HepG2 (cell line): Measurements from ENCODE around the gene FOSB. TPM values are rescaled to one million over a fixed set of nuclear protein-coding genes. Genes with fewer than 3 reads are reported as not detected.
A peak's percentile ranks its signal among the peaks of the same experiment; 100 is the strongest.

Experiments used
- ARNTL ChIP-seq: sonication (generic); formaldehyde crosslinking; IDR thresholded peaks from 2 replicates; pipeline ENCODE4 v1.4.0; 2020; ENCODE audit warnings: mild to moderate bottlenecking, missing genetic modification reagents
- CSRNP1 ChIP-seq: sonication (generic); formaldehyde crosslinking; IDR thresholded peaks from 2 replicates; pipeline ENCODE4 v1.8.1; 2023; ENCODE audit warnings: mild to moderate bottlenecking, missing genetic modification reagents
- LCORL ChIP-seq, 2 experiments: fragments of 450-650 bp in 1 of 2; sonication (generic) in 1 of 2; formaldehyde crosslinking in 1 of 2; IDR thresholded peaks; 2 replicates each; pipeline versions ENCODE4 v1.5.0 to v1.6.1; 2017 to 2020; ENCODE audit warnings: antibody characterized with exemption in 1 of 2, missing genetic modification reagents in 1 of 2
- LRRFIP1 ChIP-seq: sonication (generic); formaldehyde crosslinking; conservative IDR thresholded peaks from 2 replicates; pipeline ENCODE4 v1.4.0; 2020; ENCODE audit warnings: missing genetic modification reagents
- MTA1 ChIP-seq: sonication (generic); formaldehyde crosslinking; IDR thresholded peaks from 2 replicates; pipeline ENCODE4 v1.4.0; 2020; ENCODE audit warnings: missing genetic modification reagents, mild to moderate bottlenecking, borderline replicate concordance
- PAX8 ChIP-seq: sonication (generic); formaldehyde crosslinking; IDR thresholded peaks from 2 replicates; pipeline ENCODE4 v1.8.0; 2022; ENCODE audit warnings: mild to moderate bottlenecking, missing genetic modification reagents, borderline replicate concordance
- PBX2 ChIP-seq: IDR thresholded peaks from 2 replicates; pipeline ENCODE4 v1.6.1; 2016; ENCODE audit warnings: control low read depth
- RBM39 ChIP-seq: fragments of 200-400 bp; formaldehyde crosslinking; IDR thresholded peaks from one replicate; pipeline ENCODE4 v1.6.1; 2018; ENCODE audit warnings: antibody characterized with exemption, mild to moderate bottlenecking, low read depth, low read length; ENCODE audit not compliant: poor library complexity, severe bottlenecking
- SMAD9 ChIP-seq: sonication (generic); formaldehyde crosslinking; IDR thresholded peaks from 2 replicates; pipeline ENCODE4 v1.5.1; 2020; ENCODE audit warnings: mild to moderate bottlenecking, missing genetic modification reagents
- SMARCC2 ChIP-seq: fragments of 450-650 bp; IDR thresholded peaks from 2 replicates; pipeline ENCODE4 v1.6.1; 2017; ENCODE audit warnings: antibody characterized with exemption, mild to moderate bottlenecking
- TCF12 ChIP-seq, 2 experiments: fragments of 450-650 bp in 1 of 2; sonication (generic) in 1 of 2; formaldehyde crosslinking in 1 of 2; IDR thresholded peaks; 2 replicates each; pipeline versions ENCODE4 v1.6.1 to v1.8.0; 2017 to 2022; ENCODE audit warnings: antibody characterized with exemption in 1 of 2, mild to moderate bottlenecking in 1 of 2, missing genetic modification reagents in 1 of 2, moderate library complexity in 1 of 2
- ZBTB14 ChIP-seq: sonication (generic); formaldehyde crosslinking; IDR thresholded peaks from 2 replicates; pipeline ENCODE4 v1.4.0; 2020; ENCODE audit warnings: missing genetic modification reagents
- ZMYM3 ChIP-seq: sonication (generic); formaldehyde crosslinking; IDR thresholded peaks from 2 replicates; pipeline ENCODE4 v1.5.1; 2020; ENCODE audit warnings: mild to moderate bottlenecking, missing genetic modification reagents
- ZNF441 ChIP-seq: sonication (generic); formaldehyde crosslinking; IDR thresholded peaks from 2 replicates; pipeline ENCODE4 v1.7.0; 2021; ENCODE audit warnings: missing genetic modification reagents, borderline replicate concordance
- ZNF619 ChIP-seq: sonication (generic); formaldehyde crosslinking; IDR thresholded peaks from 2 replicates; pipeline ENCODE4 v1.4.0; 2020; ENCODE audit warnings: mild to moderate bottlenecking, missing genetic modification reagents
- ZNF713 ChIP-seq: sonication (generic); formaldehyde crosslinking; IDR thresholded peaks from 2 replicates; pipeline ENCODE4 v1.4.0; 2020; ENCODE audit warnings: mild to moderate bottlenecking, missing genetic modification reagents
- ZNF776 ChIP-seq: sonication (generic); formaldehyde crosslinking; IDR thresholded peaks from 2 replicates; pipeline ENCODE4 v1.4.0; 2020; ENCODE audit warnings: mild to moderate bottlenecking, missing genetic modification reagents
- ZNF790 ChIP-seq: sonication (generic); formaldehyde crosslinking; IDR thresholded peaks from 2 replicates; pipeline ENCODE4 v1.8.0; 2022; ENCODE audit warnings: missing genetic modification reagents, mild to moderate bottlenecking, borderline replicate concordance
- ZNF816 ChIP-seq: sonication (generic); formaldehyde crosslinking; IDR thresholded peaks from 2 replicates; pipeline ENCODE4 v1.8.0; 2022; ENCODE audit warnings: missing genetic modification reagents, mild to moderate bottlenecking, borderline replicate concordance
- polyA plus RNA-seq, 8 experiments: library from polyadenylated mRNA; depleted of rRNA in 3 of 8; stranded (reverse) in 7 of 8; unstranded in 1 of 8; fragments of >200 nt; fragmentation: Illumina TruSeq in 4 of 8; extraction: Trizol in 4 of 8; gene quantifications; 2 replicates each; pipeline versions ENCODE4 v1.2.1 to v1.2.3, GENCODE V29; 2011 to 2016; ENCODE audit warnings: low read depth in 4 of 8, missing spikeins in 1 of 8, mixed read lengths in 1 of 8; ENCODE audit not compliant: insufficient read depth in 1 of 8
- total RNA-seq, 5 experiments: library from RNA; depleted of rRNA; stranded (reverse); fragments of >200 nt; fragmentation: Illumina TruSeq; extraction: Trizol; gene quantifications; 2 replicates each; pipeline ENCODE4 v1.2.3, GENCODE V29; 2016; ENCODE audit warnings: low read depth in 1 of 5
- TF ChIP-seq, protein P1 (sequence below): sonication (generic); formaldehyde crosslinking; conservative IDR thresholded peaks from 2 replicates; pipeline ENCODE4 v1.8.1; 2023; ENCODE audit warnings: missing genetic modification reagents

The FOSB gene
- total and polyA plus RNA-seq, 2 of the 13 experiments (the other 11 are each of a cell fraction or from before 2014, with no cell fraction given), result 2.8 to 6.0 TPM

- TF ChIP-seq, protein P1, sequence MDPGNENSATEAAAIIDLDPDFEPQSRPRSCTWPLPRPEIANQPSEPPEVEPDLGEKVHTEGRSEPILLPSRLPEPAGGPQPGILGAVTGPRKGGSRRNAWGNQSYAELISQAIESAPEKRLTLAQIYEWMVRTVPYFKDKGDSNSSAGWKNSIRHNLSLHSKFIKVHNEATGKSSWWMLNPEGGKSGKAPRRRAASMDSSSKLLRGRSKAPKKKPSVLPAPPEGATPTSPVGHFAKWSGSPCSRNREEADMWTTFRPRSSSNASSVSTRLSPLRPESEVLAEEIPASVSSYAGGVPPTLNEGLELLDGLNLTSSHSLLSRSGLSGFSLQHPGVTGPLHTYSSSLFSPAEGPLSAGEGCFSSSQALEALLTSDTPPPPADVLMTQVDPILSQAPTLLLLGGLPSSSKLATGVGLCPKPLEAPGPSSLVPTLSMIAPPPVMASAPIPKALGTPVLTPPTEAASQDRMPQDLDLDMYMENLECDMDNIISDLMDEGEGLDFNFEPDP (CRISPR knock-in tag), result 0 out of 2 replicates have a peak, but pooled peaks have one; percentile 44
- TF ChIP-seq SMARCC2 (no peak), MTA1 (CRISPR knock-in tag) (peak; percentile 55; the same call in 1 of the 2 replicates), PBX2 (CRISPR knock-in tag) (no peak), ZNF816 (CRISPR knock-in tag) (0 out of 2 replicates have a peak, but pooled peaks have one; percentile 31), ZBTB14 (no peak), ZMYM3 (CRISPR knock-in tag) (0 out of 2 replicates have a peak, but pooled peaks have one; percentile 21), LCORL (IDR thresholded peaks at IDR 0.05) (no peak), LCORL (CRISPR knock-in tag; IDR thresholded peaks at IDR 0.05) (peak; percentile 60; the same call in 1 of the 2 replicates), LRRFIP1 (no peak), ZNF619 (CRISPR knock-in tag) (no peak), ZNF713 (CRISPR knock-in tag) (no peak), PAX8 (CRISPR knock-in tag) (no peak), ZNF441 (CRISPR knock-in tag) (no peak), SMAD9 (CRISPR knock-in tag) (0 out of 2 replicates have a peak, but pooled peaks have one; percentile 53), TCF12 (IDR thresholded peaks at IDR 0.05) (no peak), TCF12 (CRISPR knock-in tag; IDR thresholded peaks at IDR 0.05) (no peak), ZNF790 (CRISPR knock-in tag) (no peak), RBM39 (peak; percentile 68), CSRNP1 (CRISPR knock-in tag) (no peak), ZNF776 (no peak), ARNTL (peak; percentile 58; the same call in 1 of the 2 replicates)
Observed at GRCh38 chr19:45492627-45493470, 25.1 kb downstream of the FOSB start (continued).
